Loucy (cell line): ENCODE results near the gene ZNF324B.

ENCODE experiments used
- CTCF ChIP-seq: fragments of 200-600 bp; sonication (generic); conservative IDR thresholded peaks from 2 replicates; pipeline ENCODE4 v1.5.1; 2014; ENCODE audit warnings: mild to moderate bottlenecking, antibody characterized with exemption, low read length
- EZH2phosphoT487 ChIP-seq: fragments of 200-600 bp; IDR thresholded peaks from 2 replicates; pipeline ENCODE4 v1.6.1; 2018; ENCODE audit warnings: antibody characterized with exemption, mild to moderate bottlenecking, moderate library complexity, borderline replicate concordance

GRCh38 chr19:58499021-58499927, 47.9 kb downstream of the ZNF324B start:
- TF ChIP-seq CTCF (peak; percentile 52), EZH2phosphoT487 (no peak)
